SK-N-SH treated with all-trans-retinoic acid at 6 μM for 48 hours (cell line): ENCODE data around the gene POT1.

Experiments used
- ARNTL ChIP-seq: fragments of 450-650 bp; formaldehyde crosslinking; IDR thresholded peaks from 2 replicates; pipeline ENCODE4 v1.5.0; 2020; ENCODE audit warnings: low read depth, mild to moderate bottlenecking, moderate library complexity, borderline replicate concordance
- BACH2 ChIP-seq: fragments of 250-450 bp; sonication (Bioruptor Pico); IDR thresholded peaks from 2 replicates; pipeline ENCODE4 v1.9.0; 2021; ENCODE audit warnings: mild to moderate bottlenecking, borderline replicate concordance
- CREB5 ChIP-seq: fragments of 250-450 bp; sonication (Bioruptor Pico); IDR thresholded peaks from 2 replicates; pipeline ENCODE4 v1.5.1; 2020; ENCODE audit warnings: low read depth, mild to moderate bottlenecking, moderate library complexity
- PPARA ChIP-seq: fragments of 250-450 bp; sonication (Bioruptor Pico); IDR thresholded peaks from 2 replicates; pipeline ENCODE4 v1.5.0; 2020; ENCODE audit warnings: mild to moderate bottlenecking, borderline replicate concordance
- SNAI2 ChIP-seq: fragments of 250-450 bp; sonication (Bioruptor Pico); IDR thresholded peaks from 2 replicates; pipeline ENCODE4 v1.5.0; 2020; ENCODE audit warnings: mild to moderate bottlenecking, moderate library complexity
- TCF4 ChIP-seq: fragments of 250-450 bp; sonication (Bioruptor Pico); IDR thresholded peaks from 2 replicates; pipeline ENCODE4 v1.8.0; 2021; ENCODE audit warnings: mild to moderate bottlenecking, moderate library complexity, borderline replicate concordance
- ZFP30 ChIP-seq: fragments of 450-650 bp; formaldehyde crosslinking; IDR thresholded peaks from 2 replicates; pipeline ENCODE4 v1.5.0; 2022; ENCODE audit warnings: mild to moderate bottlenecking, moderate library complexity
- ZNF8 ChIP-seq: fragments of 450-650 bp; formaldehyde crosslinking; IDR thresholded peaks from 2 replicates; pipeline ENCODE4 v1.5.0; 2020; ENCODE audit warnings: mild to moderate bottlenecking, moderate library complexity

GRCh38 chr7:124929467-124930172 lies at the start of gene POT1:
- TF ChIP-seq PPARA (CRISPR knock-in tag) (no peak), ZFP30 (CRISPR knock-in tag) (no peak), ARNTL (no peak), BACH2 (CRISPR knock-in tag) (no peak), ZNF8 (CRISPR knock-in tag) (no peak), CREB5 (no peak), TCF4 (CRISPR knock-in tag) (no peak), SNAI2 (no peak)
